ENCODE measurements around the gene TJAP1.
"Not testable (repeated sequence)": the region's sequence is repeated elsewhere in the genome, so short reads cannot be mapped to it uniquely, and the experiment has no call there.

Gene TJAP1

GRCh38 chr6:43524483-43524961 lies 47.2 kb downstream of the TJAP1 start:
- Histone ChIP-seq H3K27me3 (ENCODE audit: control insufficient read depth, insufficient read depth, low read length) (no peaks in the 10 kb centered on the region), H3K9ac (ENCODE audit: low read length) (no peak overlapping the region), H3K4me3 (ENCODE audit: low read length) (no peak overlapping the region), H3K36me3 (ENCODE audit: control insufficient read depth, insufficient read depth, low read length) (peaks cover 25% of the 10 kb centered on the region), H3K9me3 (ENCODE audit: control insufficient read depth, low read length) (no peaks in the 10 kb centered on the region), H3K4me1 (ENCODE audit: control insufficient read depth, insufficient read depth, low read length) (no peaks in the 10 kb centered on the region)

DNA sequence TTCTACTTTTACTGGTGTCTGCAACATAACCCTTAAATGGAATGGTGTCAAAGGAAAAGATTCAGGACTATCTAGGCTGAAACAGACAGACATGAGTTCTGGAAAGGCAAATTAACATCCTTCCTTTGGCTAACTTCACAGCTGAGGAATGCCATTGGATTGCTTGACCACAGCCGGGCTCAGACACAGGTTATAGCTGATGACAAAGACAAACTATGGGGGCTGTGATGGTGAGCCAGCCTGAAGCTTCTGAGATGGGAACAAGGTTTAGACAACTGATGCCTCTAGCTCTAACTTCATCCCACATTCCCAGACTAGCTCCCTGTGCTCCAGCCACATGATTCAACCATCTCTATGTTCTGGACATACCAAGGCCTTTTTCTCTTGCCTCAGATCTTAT lies 54.8 kb downstream of the TJAP1 start:
- H3K9ac ChIP-seq (ENCODE audit: low read length) = no peak overlapping the region
- H3K4me1 ChIP-seq (ENCODE audit: control insufficient read depth, insufficient read depth, low read length) = no peaks in the 10 kb centered on the region
- no peaks in the 10 kb centered on the region for H3K9me3 ChIP-seq (ENCODE audit: control insufficient read depth, low read length)
- H3K36me3 ChIP-seq (ENCODE audit: control insufficient read depth, insufficient read depth, low read length) = peaks cover 9% of the 10 kb centered on the region
- H3K27me3 ChIP-seq (ENCODE audit: control insufficient read depth, insufficient read depth, low read length) = no peaks in the 10 kb centered on the region
- H3K4me3 ChIP-seq (ENCODE audit: low read length) = no peak overlapping the region

DNA sequence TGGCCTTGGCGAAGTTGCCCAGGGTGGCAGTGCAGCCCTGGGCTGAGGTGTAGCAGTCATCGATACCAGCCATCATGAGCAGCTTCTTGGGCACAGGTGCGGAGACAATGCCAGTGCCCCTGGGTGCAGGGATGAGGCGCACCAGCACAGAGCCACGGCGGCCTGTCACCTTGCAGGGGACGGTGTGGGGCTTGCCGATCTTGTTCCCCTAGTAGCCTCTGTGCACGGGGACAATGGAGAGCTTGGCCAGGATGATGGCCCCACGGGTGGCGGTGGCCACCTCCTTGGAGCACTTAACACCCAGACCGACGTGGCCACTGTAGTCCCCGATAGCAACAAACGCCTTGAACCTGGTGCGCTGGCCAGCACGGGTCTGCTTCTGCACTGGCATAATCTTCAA lies 61.6 kb downstream of the TJAP1 start:
- not testable (repeated sequence) for H3K27me3 ChIP-seq (ENCODE audit: control insufficient read depth, insufficient read depth, low read length); H3K4me3 ChIP-seq (ENCODE audit: low read length); H3K9ac ChIP-seq (ENCODE audit: low read length); H3K9me3 ChIP-seq (ENCODE audit: control insufficient read depth, low read length); H3K36me3 ChIP-seq (ENCODE audit: control insufficient read depth, insufficient read depth, low read length); H3K4me1 ChIP-seq (ENCODE audit: control insufficient read depth, insufficient read depth, low read length)

DNA sequence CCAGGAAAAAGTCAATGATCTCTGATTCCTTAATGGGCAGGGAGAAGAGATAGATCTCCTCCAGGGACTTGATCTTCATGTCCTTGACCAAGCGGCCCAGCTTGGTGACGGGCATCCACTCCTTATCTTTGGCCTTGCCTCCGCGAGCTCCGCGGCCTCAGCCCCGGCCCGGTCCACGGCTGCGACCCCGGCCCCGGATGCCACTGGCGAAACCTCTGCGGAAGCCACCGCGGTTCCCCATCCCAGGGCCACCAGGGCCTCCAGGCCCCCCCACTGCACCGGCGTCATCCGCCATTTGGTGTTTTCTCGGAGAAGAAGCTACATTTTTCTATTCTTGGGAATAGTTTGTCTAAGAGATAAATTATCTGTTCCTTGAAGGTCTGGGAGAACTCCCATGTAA lies 62.0 kb downstream of the TJAP1 start:
- not testable (repeated sequence) for H3K36me3 ChIP-seq (ENCODE audit: control insufficient read depth, insufficient read depth, low read length); H3K4me1 ChIP-seq (ENCODE audit: control insufficient read depth, insufficient read depth, low read length); H3K9ac ChIP-seq (ENCODE audit: low read length); H3K9me3 ChIP-seq (ENCODE audit: control insufficient read depth, low read length); H3K4me3 ChIP-seq (ENCODE audit: low read length); H3K27me3 ChIP-seq (ENCODE audit: control insufficient read depth, insufficient read depth, low read length)

- H3K9ac ChIP-seq (ENCODE audit: low read length) = no peak overlapping the region
Observed at GRCh38 chr6:43540507-43540906, 63.1 kb downstream of the TJAP1 start.

DNA sequence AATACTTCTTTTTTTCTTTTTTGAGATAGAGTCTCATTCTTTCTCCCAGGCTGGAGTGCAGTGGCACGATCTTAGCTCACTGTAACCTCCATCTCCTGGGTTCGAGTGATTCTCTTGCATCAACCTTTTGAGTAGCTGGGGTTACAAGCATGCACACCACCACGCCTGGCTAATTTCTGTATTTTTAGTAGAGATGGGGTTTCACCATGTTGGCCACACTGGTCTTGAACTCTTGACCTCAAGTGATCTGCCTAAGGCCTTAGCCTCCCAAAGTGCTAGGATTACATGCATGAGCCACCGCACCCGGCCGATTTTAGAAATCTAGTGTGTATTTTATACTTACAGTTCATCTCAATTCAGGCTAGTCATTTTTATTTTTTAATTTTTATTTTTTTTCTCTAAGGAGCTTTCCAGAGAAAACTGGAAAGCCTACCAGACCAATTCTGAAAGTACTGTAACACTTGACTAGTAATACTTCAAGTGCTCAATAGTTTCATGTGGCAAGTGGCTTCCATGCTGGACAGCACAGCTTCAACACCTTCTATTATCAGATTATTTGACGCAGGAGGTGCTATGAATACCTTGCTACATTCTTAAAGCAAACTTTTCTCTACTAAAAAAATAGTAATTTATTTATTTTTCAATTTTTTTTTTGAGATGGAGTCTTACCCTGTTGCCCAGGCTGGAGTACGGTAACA lies 64.6 kb downstream of the TJAP1 start:
- no peak overlapping the region for H3K9ac ChIP-seq (ENCODE audit: low read length)
- no peaks in the 10 kb centered on the region for H3K4me1 ChIP-seq (ENCODE audit: control insufficient read depth, insufficient read depth, low read length)
- no peaks in the 10 kb centered on the region for H3K36me3 ChIP-seq (ENCODE audit: control insufficient read depth, insufficient read depth, low read length)
- H3K9me3 ChIP-seq (ENCODE audit: control insufficient read depth, low read length) = no peaks in the 10 kb centered on the region
- H3K27me3 ChIP-seq (ENCODE audit: control insufficient read depth, insufficient read depth, low read length) = no peaks in the 10 kb centered on the region
- H3K4me3 ChIP-seq (ENCODE audit: low read length) = no peak overlapping the region

More at GRCh38 chr6:43540507-43540906, 63.1 kb downstream of the TJAP1 start:
- H3K4me1 ChIP-seq (ENCODE audit: control insufficient read depth, insufficient read depth, low read length) = no peaks in the 10 kb centered on the region
- no peaks in the 10 kb centered on the region for H3K36me3 ChIP-seq (ENCODE audit: control insufficient read depth, insufficient read depth, low read length)
- no peaks in the 10 kb centered on the region for H3K27me3 ChIP-seq (ENCODE audit: control insufficient read depth, insufficient read depth, low read length)
- H3K4me3 ChIP-seq (ENCODE audit: low read length) = no peak overlapping the region
- no peaks in the 10 kb centered on the region for H3K9me3 ChIP-seq (ENCODE audit: control insufficient read depth, low read length)

GRCh38 chr6:43544461-43544860 lies 67.1 kb downstream of the TJAP1 start:
- no peaks in the 10 kb centered on the region for H3K36me3 ChIP-seq (ENCODE audit: control insufficient read depth, insufficient read depth, low read length)
- no peak overlapping the region for H3K4me3 ChIP-seq (ENCODE audit: low read length)
- H3K27me3 ChIP-seq (ENCODE audit: control insufficient read depth, insufficient read depth, low read length) = no peaks in the 10 kb centered on the region
- no peaks in the 10 kb centered on the region for H3K9me3 ChIP-seq (ENCODE audit: control insufficient read depth, low read length)
- H3K9ac ChIP-seq (ENCODE audit: low read length) = no peak overlapping the region
- no peaks in the 10 kb centered on the region for H3K4me1 ChIP-seq (ENCODE audit: control insufficient read depth, insufficient read depth, low read length)

- Histone ChIP-seq H3K9me3 (ENCODE audit: control insufficient read depth, low read length) (no peaks in the 10 kb centered on the region), H3K4me3 (ENCODE audit: low read length) (no peak overlapping the region), H3K27me3 (ENCODE audit: control insufficient read depth, insufficient read depth, low read length) (no peaks in the 10 kb centered on the region), H3K36me3 (ENCODE audit: control insufficient read depth, insufficient read depth, low read length) (no peaks in the 10 kb centered on the region), H3K4me1 (ENCODE audit: control insufficient read depth, insufficient read depth, low read length) (no peaks in the 10 kb centered on the region), H3K9ac (ENCODE audit: low read length) (no peak overlapping the region)
Observed at GRCh38 chr6:43547222-43547621, 69.9 kb downstream of the TJAP1 start.

Measured in mucosa of stomach (tissue), 1 donor.